Esophagus (tissue), 2 donors: ENCODE results near the gene RALGAPA2. TPM values are rescaled to one million over a fixed set of nuclear protein-coding genes. Genes with fewer than 3 reads are reported as not detected.
"Not testable (repeated sequence)": the region's sequence is repeated elsewhere in the genome, so short reads cannot be mapped to it uniquely, and the experiment has no call there.

ENCODE experiments used
- H3K27ac ChIP-seq, 2 donors: one replicate each; pipeline ENCODE4 v1.5.1; 2013; ENCODE audit warnings: low read depth in 2 of 2, mild to moderate bottlenecking in 2 of 2, inconsistent platforms in 1 of 2, low read length in 1 of 2, moderate library complexity in 1 of 2
- H3K27me3 ChIP-seq, 2 donors: one replicate each; pipeline ENCODE4 v1.6.1; 2013; ENCODE audit warnings: low read length in 2 of 2, control low read depth in 1 of 2, mild to moderate bottlenecking in 1 of 2; ENCODE audit not compliant: insufficient read depth in 2 of 2, control insufficient read depth in 1 of 2
- H3K36me3 ChIP-seq, 2 donors: one replicate each; pipeline ENCODE4 v1.6.1; 2013; ENCODE audit warnings: low read length in 1 of 2; ENCODE audit not compliant: control insufficient read depth in 2 of 2, insufficient read depth in 2 of 2
- H3K4me1 ChIP-seq, 2 donors: one replicate each; pipeline ENCODE4 v1.6.1; 2013; ENCODE audit warnings: low read length in 1 of 2; ENCODE audit not compliant: control insufficient read depth in 2 of 2, insufficient read depth in 2 of 2
- H3K4me3 ChIP-seq, 2 donors: one replicate each; pipeline ENCODE4 v1.5.1; 2013; ENCODE audit warnings: low read length in 2 of 2, mild to moderate bottlenecking in 2 of 2, low read depth in 1 of 2, moderate library complexity in 1 of 2
- H3K9me3 ChIP-seq, 2 donors: one replicate each; pipeline ENCODE4 v1.6.1; 2013; ENCODE audit warnings: mild to moderate bottlenecking in 2 of 2, low read depth in 1 of 2, low read length in 1 of 2, moderate library complexity in 1 of 2; ENCODE audit not compliant: control insufficient read depth in 2 of 2, insufficient read depth in 1 of 2
- WGBS, 2 donors: extraction: QIAGEN DNeasy Blood & Tissue Kit; methylation state at CpG; one replicate each; pipeline ENCODE4 v1.1.7; 2013; 5-methylcytosine and 5-hydroxymethylcytosine counted together
- polyA plus RNA-seq, 2 donors: library from polyadenylated mRNA; stranded (reverse); fragments of 200-250 nt; gene quantifications; one replicate each; pipeline ENCODE4 v1.2.3, GENCODE V29; 2013
- donor health status: healthy with polysubstance abuse.
- donor health status: Bipolar disorder and iron deficiency.

Gene RALGAPA2
- polyA plus RNA-seq, 2 donors, result 3.5 to 3.7 TPM

- 54 to 74% methylated on average over 5 of the region's 5 CpGs for WGBS, 2 donors
- no peak overlapping the region for H3K27ac ChIP-seq
Measured at GRCh38 chr20:20547221-20547875, 165.1 kb downstream of the RALGAPA2 start.

GRCh38 chr20:20546402-20546801 lies 166.0 kb downstream of the RALGAPA2 start:
- Histone ChIP-seq H3K36me3 (peaks cover 0 to 3% of the 10 kb centered on the region in 2 donors), H3K4me3 (no peak overlapping the region), H3K27ac (no peak overlapping the region), H3K27me3 (no peaks in the 10 kb centered on the region), H3K9me3 (no peaks in the 10 kb centered on the region), H3K4me1 (peaks cover 0 to 10% of the 10 kb centered on the region in 2 donors)
- WGBS, 2 donors, result 83 to 84% methylated on average over 6 of the region's 6 CpGs

More at GRCh38 chr20:20547221-20547875, 165.1 kb downstream of the RALGAPA2 start:
- Histone ChIP-seq H3K4me3 (no peak overlapping the region), H3K9me3 (no peaks in the 10 kb centered on the region), H3K36me3 (peaks cover 0 to 3% of the 10 kb centered on the region in 2 donors), H3K4me1 (peaks cover 0 to 10% of the 10 kb centered on the region in 2 donors), H3K27me3 (no peaks in the 10 kb centered on the region)

GRCh38 chr20:20543348-20543747 lies 169.1 kb downstream of the RALGAPA2 start:
- not testable (repeated sequence) for H3K4me3 ChIP-seq, H3K27ac ChIP-seq, H3K9me3 ChIP-seq, H3K36me3 ChIP-seq, H3K27me3 ChIP-seq, H3K4me1 ChIP-seq
- WGBS, 2 donors, result 96 to 97% methylated on average over 7 of the region's 7 CpGs

GRCh38 chr20:20536240-20536933 lies 176.1 kb downstream of the RALGAPA2 start:
- Histone ChIP-seq H3K27ac (no peak overlapping the region), H3K36me3 (peaks cover 0 to 2% of the 10 kb centered on the region in 2 donors), H3K4me3 (no peak overlapping the region), H3K4me1 (no peaks in the 10 kb centered on the region), H3K27me3 (no peaks in the 10 kb centered on the region), H3K9me3 (no peaks in the 10 kb centered on the region)
- WGBS, 2 donors, result 82 to 88% methylated on average over 6 of the region's 6 CpGs

GRCh38 chr20:20535051-20535450 lies 177.4 kb downstream of the RALGAPA2 start:
- Histone ChIP-seq H3K9me3 (no peaks in the 10 kb centered on the region), H3K27me3 (no peaks in the 10 kb centered on the region), H3K4me1 (no peaks in the 10 kb centered on the region), H3K36me3 (peaks cover 12 to 13% of the 10 kb centered on the region in 2 donors), H3K27ac (no peak overlapping the region), H3K4me3 (no peak overlapping the region)
- WGBS, 2 donors, result 79 to 82% methylated on average over 3 of the region's 3 CpGs

- Histone ChIP-seq H3K27ac (no peak overlapping the region), H3K9me3 (no peaks in the 10 kb centered on the region), H3K36me3 (peaks cover 14 to 23% of the 10 kb centered on the region in 2 donors), H3K4me1 (no peaks in the 10 kb centered on the region), H3K27me3 (no peaks in the 10 kb centered on the region), H3K4me3 (no peak overlapping the region)
- WGBS, 2 donors, result 94 to 96% methylated on average over 6 of the region's 6 CpGs
Measured at GRCh38 chr20:20531283-20531682, 181.2 kb downstream of the RALGAPA2 start.

- no peak overlapping the region for H3K4me3 ChIP-seq
- no peaks in the 10 kb centered on the region for H3K9me3 ChIP-seq
- H3K36me3 ChIP-seq, result peaks cover 14 to 23% of the 10 kb centered on the region in 2 donors
- no peaks in the 10 kb centered on the region for H3K4me1 ChIP-seq
- H3K27me3 ChIP-seq, result no peaks in the 10 kb centered on the region
- no peak overlapping the region for H3K27ac ChIP-seq
- whole genome bisulfite sequencing, 2 donors, result 94 to 95% methylated on average over 7 of the region's 7 CpGs
Measured at GRCh38 chr20:20530428-20531151, 181.9 kb downstream of the RALGAPA2 start.

GRCh38 chr20:20529597-20529996 lies 182.8 kb downstream of the RALGAPA2 start:
- peaks cover 14 to 23% of the 10 kb centered on the region in 2 donors for H3K36me3 ChIP-seq
- no peaks in the 10 kb centered on the region for H3K27me3 ChIP-seq
- WGBS, 2 donors, result 97 to 99% methylated on average over 4 of the region's 4 CpGs
- no peaks in the 10 kb centered on the region for H3K4me1 ChIP-seq
- no peak overlapping the region for H3K4me3 ChIP-seq
- H3K9me3 ChIP-seq, result no peaks in the 10 kb centered on the region
- H3K27ac ChIP-seq, result no peak overlapping the region

- Histone ChIP-seq H3K4me3 (no peak overlapping the region), H3K4me1 (no peaks in the 10 kb centered on the region), H3K36me3 (peaks cover 14 to 23% of the 10 kb centered on the region in 2 donors), H3K27ac (no peak overlapping the region), H3K27me3 (no peaks in the 10 kb centered on the region), H3K9me3 (no peaks in the 10 kb centered on the region)
- 75 to 80% methylated on average over 3 of the region's 3 CpGs for WGBS, 2 donors
Measured at GRCh38 chr20:20528861-20529260, 183.6 kb downstream of the RALGAPA2 start.
